Measurements from ENCODE around the gene VWA3A.
"Not testable (repeated sequence)": the region's sequence is repeated elsewhere in the genome, so short reads cannot be mapped to it uniquely, and the experiment has no call there.

- not testable (repeated sequence) for TF ChIP-seq CTCF (conservative IDR thresholded peaks at IDR 0.05; ENCODE audit: low read depth, low read length); EZH2 (IDR thresholded peaks at IDR 0.05; ENCODE audit: borderline replicate concordance, low read depth, low read length, poor library complexity, severe bottlenecking)
Observed at GRCh38 chr16:22128537-22128936, 36.2 kb downstream of the VWA3A start.
